GM19238 (cell line): ENCODE measurements around the gene EDIL3.
"Not testable (repeated sequence)": the region's sequence is repeated elsewhere in the genome, so short reads cannot be mapped to it uniquely, and the experiment has no call there.

Experiments used
- DNase-seq: peaks from one replicate; pipeline ENCODE4 v3.0.0; 2011; ENCODE audit warnings: low spot score; ENCODE audit not compliant: insufficient read length

EDIL3 gene

DNA sequence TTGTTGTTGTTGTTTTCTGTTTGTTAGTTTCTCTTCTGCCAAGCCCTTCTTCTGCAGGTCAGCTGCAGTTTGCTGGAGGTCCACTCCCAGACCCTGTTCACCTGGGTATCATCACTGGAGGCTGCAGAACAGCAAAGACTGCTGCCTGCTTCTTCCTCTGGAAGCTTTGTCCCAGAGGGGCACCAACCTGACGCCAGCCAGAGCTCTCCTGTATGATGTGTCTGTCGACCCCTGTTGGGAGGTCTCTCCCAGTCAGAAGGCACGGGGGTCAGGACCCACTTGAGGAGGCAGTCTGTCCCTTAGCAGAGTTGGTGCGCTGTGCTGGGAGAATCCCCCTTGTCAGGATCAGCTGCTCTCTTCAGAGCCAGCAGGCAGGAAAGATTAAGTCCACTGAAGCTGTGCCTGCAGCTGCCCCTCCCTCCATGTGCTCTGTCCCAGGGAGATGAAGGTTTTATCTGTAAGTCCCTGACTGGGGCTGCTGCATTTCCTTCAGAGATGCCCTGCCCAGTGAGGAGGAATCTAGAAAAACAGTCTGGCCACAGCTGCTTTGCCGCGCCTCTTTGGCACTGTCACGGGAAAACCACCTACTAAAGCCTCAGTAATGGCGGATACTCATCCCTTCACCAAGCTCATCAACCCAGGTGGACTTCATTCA lies 299.2 kb downstream of the EDIL3 start:
- DNase-seq: no peak

DNA sequence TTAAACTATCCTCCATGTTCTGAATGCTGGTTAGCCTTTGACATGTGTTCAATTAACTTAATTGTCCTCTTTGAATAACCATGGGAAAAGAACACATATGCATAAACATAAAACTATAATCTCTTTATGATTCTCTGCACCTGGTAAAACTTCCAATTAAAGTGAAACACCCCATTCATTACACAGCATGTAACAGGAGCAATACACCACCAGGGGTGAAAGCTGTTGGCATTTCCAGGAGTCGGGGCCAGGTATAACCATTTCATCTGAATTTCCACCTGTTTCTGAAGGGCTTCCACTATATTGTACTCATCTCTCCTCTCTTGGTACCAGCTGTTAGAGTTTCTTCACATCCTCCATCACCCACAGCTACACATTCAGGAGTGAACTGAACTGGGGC lies 303.8 kb downstream of the EDIL3 start:
- no peak for DNase-seq

DNA sequence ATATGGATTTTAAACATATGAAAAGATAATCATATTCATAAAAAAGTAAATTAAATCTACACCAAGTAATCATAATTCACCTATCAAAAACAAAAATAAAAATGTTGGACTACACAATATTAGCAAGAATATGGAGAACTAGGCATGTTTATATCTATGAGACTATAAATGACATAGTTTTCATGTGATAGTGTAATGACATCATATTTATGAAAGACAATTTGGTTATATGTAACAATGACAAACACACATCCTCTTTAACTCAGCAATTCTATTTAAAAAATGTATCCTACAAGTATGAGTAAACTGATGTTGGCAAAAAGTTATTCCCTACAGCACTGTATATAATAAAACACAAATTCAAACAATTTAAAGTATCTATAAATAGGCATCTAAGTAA lies 312.3 kb downstream of the EDIL3 start:
- DNase-seq: no peak

DNA sequence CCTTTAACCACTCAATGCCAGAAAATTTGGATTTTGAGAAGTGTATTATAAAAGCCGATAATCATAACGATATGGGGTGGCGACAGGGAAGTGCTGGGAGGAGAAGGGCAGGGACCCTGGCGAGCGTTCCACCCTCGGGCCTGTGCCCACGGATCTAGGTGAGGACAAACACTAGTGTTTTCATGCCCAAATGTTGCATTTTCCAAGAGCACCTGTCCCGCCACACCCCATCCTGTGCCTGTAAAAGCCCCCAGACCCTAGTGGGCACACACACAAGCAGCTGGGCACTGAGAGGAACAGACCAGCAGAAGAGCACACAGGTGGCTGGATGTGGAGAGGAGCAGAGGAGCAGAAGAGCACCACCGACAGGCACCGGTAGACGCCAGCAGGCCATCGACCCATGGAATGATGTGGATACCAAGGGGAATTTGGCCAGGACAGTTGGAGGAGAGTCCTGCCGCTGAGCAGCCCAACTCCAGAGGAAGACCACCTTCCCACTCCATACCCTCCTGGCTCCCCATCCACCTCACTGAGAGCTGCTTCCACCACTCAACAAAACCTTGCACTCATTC lies 315.0 kb downstream of the EDIL3 start:
- DNase-seq: no peak

DNA sequence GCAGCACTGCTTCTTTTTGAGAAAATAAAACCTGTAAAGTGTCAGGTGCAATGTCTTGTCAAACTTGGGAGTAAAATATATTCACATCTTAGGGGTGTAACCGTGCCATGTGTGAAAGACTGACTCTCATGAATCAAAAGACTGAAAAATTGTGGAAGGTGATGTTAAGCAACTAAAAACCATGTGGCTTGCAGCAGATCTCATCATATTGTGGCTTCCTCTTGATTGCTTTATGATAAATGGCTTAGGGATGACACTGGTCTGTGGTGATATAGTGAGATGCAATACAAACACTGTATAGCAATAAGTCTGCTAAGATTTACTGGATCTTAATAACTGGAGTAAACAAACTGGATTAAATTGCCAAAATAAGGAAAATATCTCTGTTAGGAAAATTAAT lies 321.6 kb downstream of the EDIL3 start:
- DNase-seq: no peak

DNA sequence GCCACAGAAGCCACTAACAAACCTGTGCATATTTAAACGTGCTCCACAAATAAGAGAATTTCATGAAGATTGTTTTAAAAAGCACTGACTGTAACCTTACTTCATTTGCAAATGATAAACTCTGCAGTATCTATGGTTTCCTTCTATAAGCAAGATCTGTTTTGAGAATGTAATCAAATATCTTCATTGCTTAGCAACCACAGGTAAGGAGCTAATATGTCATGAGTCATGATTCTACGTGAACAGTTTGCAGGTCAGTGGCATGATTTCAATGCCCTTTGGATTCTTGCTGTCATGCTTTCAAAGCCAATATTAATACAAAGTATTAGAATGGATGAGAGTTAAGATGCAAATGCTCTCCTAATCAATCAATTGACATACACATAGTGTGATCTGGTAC lies 325.0 kb downstream of the EDIL3 start:
- DNase-seq: no peak

DNA sequence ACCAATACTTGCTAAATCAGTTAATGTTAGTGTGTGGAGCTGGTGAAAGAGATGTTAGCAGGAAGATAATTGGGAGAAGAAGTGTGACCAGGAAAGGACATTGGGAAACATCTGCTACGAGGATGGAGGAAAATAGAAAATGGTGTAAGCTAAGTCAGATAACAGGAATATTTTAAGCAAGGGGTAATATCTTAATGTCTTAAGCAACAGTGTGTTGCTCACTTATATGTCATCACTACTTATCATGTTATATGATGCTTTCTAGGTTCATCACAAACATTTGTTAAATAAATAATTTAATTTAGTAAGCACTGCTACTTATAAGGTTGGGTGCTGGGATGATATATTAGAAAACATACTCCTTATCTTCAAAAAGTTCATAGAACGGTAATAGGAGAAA lies 326.1 kb downstream of the EDIL3 start:
- DNase-seq: no peak

DNA sequence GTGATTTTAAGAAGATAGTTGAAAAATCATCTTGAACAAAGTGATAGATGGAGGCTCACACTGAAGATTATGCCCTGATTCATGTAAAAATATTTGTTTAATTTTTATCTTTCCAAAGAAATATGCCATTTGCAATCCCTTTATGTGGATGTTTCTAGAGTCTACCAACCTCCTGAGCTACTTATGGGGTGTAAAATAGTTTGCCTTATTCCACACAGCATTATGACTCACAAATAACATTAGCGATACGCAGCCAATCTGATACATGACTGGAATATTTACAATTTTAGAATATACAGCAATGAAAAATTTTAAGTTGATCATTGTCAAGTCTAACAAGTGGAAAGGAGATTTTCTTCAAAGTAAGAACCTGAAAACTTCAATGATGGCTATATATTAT lies 327.5 kb downstream of the EDIL3 start:
- DNase-seq: no peak

DNA sequence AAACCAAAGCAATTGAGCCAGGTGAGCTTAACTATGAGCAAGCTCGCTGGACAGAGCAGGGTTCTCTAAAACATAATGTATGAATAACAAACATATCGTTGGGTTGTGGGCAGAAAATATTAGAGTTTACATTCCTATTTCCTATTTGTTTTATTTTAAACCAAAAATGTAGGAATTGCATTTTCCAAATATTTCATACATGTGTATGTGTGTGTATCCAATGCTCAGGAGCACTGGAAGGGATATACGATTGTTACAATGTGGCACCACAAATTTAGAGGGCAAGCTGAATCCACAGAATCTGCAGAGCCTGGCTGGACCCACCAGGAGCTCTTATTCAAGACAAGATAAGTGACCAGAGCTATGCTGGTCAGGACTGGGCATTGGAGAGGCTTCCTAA lies 338.7 kb downstream of the EDIL3 start:
- DNase-seq: no peak

DNA sequence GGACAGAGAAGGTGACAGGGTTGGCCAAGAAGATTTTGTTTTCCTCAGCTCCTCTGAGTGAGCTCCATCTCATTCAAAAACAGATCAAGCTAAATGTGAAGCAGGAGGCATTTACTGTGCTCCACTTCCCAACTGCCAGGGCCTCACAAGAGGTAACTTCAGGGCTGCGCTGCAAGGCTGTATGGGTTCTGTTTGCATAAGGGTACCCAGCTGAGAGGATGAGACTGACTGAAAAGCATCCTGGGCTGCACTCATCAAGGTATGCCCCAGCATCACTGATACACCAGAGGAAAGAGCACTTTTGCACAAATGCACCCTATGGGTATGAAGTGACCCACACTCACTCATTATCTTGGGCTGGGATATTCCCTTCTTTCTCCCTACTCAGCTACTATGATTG lies 347.8 kb downstream of the EDIL3 start:
- DNase-seq: no peak

DNA sequence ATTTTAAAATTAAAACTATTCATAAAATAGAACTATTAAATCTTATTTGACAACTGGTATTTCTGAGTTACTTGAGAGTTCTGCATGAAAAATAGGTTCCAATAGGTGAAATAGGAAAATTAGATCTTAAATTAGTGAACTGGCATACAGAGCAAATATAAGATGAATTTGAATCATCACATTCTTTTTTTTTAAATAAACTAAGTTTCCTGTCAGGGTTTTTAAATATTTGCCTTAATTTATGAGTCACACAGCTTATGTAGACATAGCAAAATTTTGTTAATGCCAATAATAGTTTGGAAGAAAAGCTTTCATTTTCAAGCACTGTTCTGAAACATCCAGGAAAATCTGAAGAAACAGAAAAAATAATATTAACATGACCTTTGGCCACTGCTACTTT lies 352.4 kb downstream of the EDIL3 start:
- no peak for DNase-seq

DNA sequence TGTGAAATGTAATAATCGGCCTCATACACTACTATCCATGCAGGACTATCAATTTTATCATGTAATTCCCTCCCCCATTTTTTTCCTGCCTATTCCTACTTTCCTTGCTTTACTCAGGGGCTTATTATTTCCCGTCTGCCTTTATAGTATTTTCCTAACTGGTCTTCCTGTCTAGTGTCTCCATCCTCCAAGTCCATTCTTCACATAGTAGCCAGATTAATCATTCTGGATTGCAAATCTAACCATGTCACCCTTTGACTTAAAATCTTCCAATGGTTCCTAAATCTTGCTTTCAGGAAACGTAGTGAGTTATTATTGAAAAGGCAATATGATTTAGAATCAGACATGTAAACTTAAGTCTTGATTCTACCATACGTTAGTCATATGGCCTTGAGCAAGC lies 356.6 kb downstream of the EDIL3 start:
- DNase-seq: no peak

DNA sequence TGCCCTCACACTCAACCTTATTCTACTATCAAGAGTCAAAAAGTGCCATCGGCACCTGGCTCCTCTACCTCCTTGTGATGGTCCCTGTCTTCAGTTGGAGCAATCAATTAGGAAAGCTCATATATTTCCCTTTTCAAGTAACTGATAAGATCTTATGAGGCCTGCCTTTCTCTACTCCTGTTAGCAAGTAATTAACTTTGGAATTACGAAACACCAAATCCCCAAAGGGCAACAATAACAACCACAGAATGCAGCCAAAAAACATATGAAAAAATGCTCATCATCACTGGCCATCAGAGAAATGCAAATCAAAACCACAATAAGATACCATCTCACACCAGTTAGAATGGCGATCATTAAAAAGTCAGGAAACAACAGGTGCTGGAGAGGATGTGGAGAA lies 366.2 kb downstream of the EDIL3 start:
- DNase-seq: not testable (repeated sequence)

DNA sequence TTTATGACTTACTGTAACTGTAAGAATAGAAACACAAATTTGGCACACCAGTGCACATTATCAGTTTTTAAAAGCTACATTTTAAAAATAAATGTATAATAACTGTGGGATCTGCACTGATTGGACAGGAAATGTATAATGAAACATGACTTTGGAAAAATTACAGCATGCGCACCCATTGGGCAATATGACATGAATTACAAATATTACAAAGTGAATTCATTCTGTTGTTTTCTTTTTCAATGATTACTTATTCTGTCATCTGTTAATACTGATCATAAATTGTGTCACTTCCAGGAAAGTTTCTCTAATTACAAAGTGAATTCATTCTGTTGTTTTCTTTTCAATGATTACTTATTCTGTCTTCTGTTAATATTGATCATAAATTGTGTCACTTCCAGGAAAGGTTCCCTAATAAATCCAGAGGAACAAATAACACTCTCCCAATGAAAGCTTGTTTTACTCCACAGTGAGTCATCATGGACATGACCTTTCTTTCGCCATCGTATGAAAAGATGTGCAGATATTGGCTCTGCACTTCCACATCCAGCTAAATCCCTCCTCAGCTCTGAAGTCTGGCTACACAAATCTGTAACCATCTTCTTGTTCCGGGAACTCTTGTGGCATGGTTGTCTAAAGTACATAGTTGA lies 367.0 kb downstream of the EDIL3 start:
- DNase-seq: no peak

DNA sequence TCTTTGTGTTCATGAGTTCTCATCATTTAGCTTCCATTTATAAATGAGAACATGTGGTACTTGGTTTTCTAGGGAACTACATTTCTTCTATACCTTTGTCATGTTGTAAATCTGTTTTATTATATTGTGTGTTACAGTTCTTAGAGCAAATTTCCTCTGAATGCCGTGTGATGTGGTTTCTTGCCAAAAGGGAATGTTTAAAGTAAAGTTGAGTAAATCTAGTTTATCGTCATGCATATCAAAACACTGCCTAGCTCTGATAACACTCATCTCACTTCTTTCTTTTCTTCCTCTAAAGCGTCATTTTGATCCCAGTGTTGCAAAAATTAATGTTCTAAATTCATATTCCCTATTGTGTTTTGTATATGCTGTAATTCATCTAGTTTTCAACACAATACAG lies 368.6 kb downstream of the EDIL3 start:
- DNase-seq: no peak

DNA sequence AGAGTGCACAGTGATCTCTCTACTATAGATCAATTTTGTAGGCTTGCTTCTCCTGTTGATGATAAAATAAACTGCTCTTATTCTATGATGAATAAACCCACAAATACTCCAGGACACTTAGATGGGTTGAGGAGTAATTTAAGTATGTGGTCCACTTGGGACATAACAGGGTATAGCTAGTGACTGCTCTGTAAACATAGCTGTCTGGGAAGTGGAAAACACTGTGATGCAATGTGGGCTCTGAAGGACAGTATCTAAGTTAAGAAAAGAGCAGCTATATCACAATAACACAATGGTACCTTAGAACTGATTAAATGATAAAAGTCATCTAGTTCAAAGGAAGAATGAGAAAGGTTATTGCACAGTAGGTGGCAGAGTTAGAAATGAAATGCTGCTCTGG lies 369.7 kb downstream of the EDIL3 start:
- no peak for DNase-seq

DNA sequence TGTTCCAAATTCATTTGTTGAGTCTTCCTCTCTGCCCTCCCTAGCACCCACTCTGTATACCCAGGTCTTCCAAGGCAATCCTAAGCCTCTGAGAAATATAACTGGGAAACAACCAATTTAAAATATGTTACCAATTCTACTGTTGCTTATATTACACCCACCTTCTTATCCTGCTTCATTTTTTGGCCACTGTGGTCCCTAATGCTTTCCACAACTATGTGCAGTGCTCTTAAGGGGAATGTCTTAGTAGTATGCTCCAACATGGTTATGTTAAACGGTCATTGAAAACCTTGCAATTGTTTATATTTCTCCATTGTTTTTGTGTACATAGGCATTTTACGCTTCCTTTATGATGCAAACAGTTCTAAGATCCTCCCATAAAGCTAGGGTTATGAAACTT lies 390.9 kb downstream of the EDIL3 start:
- DNase-seq: no peak

DNA sequence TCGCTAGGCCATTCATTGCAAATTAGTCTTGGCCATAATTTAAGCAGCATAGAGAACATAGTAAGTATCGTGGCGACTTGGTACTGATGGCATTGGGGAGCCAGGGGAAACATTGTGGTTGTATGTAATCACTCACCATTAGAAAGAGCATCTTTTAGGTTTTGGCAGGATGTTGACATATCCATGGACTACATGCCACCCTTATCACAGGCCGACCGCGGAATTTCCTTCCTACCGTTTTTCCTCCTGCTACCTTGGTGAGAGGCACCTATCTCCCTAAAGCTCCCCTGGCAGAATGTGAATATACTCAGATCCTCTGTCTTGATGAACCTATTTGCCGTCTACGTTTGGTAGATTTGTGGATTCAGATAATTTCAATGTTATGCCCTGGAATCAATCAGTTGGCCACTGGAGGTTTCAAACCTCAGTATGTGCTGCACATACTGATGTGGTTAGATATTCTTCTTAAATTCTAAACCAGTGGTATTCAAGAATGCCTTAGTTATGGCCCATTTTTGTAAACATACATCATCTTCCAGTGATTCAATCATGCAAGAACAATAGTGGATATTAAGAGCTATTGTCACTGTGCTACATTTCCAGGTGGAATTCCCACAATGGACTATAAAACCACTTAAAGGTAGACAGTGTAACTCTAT lies 393.0 kb downstream of the EDIL3 start:
- no peak for DNase-seq

DNA sequence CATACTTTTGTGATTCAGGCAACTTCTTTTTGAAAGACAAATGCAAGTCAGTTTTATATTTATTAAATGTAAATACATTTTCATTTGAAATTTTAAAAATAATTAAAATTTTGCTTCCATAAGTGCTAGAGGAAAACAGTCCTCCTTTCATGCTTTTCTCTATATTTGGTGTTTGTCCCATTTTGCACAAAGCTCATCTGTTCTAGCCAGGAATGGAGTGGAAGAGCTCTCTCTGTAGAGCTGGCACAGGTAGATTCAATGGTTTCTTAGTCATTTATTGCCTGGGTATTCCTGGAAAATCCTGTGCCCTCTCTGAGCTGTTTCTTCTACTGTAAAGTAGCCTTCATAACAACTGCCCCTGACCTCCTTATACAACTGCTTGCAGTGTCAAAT lies 396.4 kb downstream of the EDIL3 start:
- no peak for DNase-seq

DNA sequence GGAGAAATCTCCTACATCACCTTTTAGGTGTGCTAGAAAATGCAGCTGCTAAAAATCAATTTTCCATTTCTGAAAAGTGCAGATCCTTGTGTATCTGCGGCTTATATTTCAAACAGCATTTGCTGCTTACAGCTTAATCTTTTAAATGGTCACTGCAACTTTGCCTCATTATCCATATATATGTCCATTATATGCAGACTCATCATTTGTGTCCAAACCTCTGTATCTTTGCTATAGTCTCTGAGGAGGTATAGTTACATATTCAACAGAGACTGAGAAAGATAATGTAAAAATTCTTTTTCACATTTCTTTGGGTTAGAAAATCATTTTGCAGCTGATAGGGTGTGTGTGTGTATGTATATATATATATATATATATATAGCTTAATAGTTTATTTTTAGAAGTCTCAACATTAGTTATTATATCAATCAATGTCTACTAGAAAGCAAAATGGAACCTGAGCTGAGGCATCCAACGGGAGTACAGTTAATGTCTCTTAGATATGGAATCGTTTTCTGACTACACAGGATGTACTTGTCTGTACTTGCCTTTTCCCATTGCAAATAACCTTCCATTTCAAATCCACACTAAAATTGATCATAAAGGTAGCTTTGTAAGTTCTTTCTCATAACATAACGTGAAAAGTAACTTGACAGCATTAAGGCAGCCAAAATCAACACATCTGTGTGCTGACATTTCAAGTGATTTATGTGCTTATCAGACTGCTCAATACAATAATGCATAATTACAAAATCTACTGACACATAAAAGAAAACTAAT lies 397.0 kb downstream of the EDIL3 start:
- DNase-seq: no peak

DNA sequence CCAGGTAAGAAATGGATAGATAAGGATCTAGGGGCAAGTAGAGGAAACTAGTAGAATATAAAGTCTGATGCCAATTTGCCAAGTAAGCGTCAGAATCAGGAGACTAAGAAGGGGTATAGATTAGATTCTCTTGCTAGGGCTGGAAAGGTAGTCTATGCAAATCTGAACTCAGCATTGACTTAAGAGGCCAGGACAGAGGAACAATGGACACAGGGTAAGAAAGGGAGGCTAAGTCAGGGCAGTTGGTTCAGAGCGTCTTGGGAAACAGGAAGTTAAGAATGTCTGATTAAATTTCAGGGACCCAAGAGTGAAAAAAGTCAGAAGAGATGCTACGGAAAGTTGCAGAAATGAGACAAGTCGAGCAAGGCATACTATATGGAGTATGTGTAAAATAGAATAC lies 400.8 kb downstream of the EDIL3 start:
- no peak for DNase-seq
